Erythroblast (primary cell): Measurements from ENCODE around the gene VASH1.

ENCODE experiments used
- GATA1 ChIP-seq: IDR thresholded peaks from 2 replicates; pipeline ENCODE4 v1.6.1; 2011; ENCODE audit warnings: low read depth, mild to moderate bottlenecking, control low read depth, low read length, moderate library complexity
- POLR2A ChIP-seq: IDR thresholded peaks from 2 replicates; pipeline ENCODE4 v1.6.1; 2011; ENCODE audit warnings: mild to moderate bottlenecking, low read length

DNA sequence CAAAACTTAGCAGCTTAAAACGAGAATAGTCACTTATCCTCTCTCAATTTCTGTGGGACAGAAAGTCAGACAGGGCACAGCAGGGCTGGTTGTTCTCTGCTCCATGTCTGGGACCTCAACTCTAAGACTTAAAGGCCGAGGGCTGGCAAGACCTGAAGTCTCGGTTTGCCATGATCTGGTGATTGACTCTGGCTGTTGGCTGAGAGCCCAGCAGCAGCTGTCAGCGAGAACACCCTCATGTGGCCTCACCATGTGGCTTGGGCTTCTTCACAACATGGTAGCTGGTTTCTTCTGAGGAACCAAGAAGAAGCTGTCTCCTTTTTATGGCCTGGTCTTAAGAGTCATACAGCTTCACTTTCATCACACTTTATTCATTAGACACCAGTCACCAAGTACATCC is 1.7 kb upstream of the VASH1 start:
- TF ChIP-seq POLR2A, result no peak
- TF ChIP-seq GATA1, result no peak
